ENCODE measurements around the gene HOATZ.

Gene HOATZ

DNA sequence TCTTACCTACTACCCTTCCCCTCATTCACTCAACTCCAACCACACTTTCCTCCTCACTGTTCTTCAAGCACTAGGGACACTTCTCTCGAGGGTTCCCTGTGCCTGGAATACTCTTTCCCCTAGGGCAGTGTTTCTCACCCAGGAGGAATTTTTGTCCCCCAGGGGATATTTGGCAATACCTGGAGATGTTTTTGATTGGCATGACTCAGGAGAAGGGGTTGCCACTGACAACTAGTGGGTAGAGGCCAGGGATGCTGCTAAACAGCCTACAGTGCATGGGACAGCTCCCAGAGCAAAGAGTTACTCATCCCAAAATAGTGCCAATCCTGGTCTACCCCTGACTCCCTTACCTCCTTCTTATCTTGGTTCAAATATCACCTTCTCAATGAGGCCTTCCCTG lies 42.4 kb upstream of the HOATZ start:
- no peak overlapping the region for H3K4me3 ChIP-seq (ENCODE audit: low read length)
- no peaks in the 10 kb centered on the region for H3K79me2 ChIP-seq (ENCODE audit: low read length)
- H3K27me3 ChIP-seq (ENCODE audit: low read depth, low read length), result 0 out of 2 replicates have a peak, but pooled peaks cover 7% of the 10 kb centered on the region
- H4K20me1 ChIP-seq (ENCODE audit: insufficient read depth, low read length), result no peaks in the 10 kb centered on the region
- H3K9ac ChIP-seq (ENCODE audit: low read length), result no peak overlapping the region
- no peak overlapping the region for H3K4me2 ChIP-seq (ENCODE audit: low read length)
- no peak overlapping the region for H2AFZ ChIP-seq (ENCODE audit: low read depth, low read length)
- no peaks in the 10 kb centered on the region for H3K4me1 ChIP-seq (ENCODE audit: low read length)
- H3K27ac ChIP-seq (ENCODE audit: low read length), result no peak overlapping the region
- no peak for TF ChIP-seq EZH2phosphoT487 (IDR thresholded peaks at IDR 0.05; ENCODE audit: low read depth)
- TF ChIP-seq, protein P1, sequence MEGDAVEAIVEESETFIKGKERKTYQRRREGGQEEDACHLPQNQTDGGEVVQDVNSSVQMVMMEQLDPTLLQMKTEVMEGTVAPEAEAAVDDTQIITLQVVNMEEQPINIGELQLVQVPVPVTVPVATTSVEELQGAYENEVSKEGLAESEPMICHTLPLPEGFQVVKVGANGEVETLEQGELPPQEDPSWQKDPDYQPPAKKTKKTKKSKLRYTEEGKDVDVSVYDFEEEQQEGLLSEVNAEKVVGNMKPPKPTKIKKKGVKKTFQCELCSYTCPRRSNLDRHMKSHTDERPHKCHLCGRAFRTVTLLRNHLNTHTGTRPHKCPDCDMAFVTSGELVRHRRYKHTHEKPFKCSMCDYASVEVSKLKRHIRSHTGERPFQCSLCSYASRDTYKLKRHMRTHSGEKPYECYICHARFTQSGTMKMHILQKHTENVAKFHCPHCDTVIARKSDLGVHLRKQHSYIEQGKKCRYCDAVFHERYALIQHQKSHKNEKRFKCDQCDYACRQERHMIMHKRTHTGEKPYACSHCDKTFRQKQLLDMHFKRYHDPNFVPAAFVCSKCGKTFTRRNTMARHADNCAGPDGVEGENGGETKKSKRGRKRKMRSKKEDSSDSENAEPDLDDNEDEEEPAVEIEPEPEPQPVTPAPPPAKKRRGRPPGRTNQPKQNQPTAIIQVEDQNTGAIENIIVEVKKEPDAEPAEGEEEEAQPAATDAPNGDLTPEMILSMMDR (IDR thresholded peaks at IDR 0.05; ENCODE audit: low read depth, low read length), result no peak
- H3K36me3 ChIP-seq (replicated peaks; ENCODE audit: low read depth, low read length), result no peaks in the 10 kb centered on the region
- no peaks in the 10 kb centered on the region for H3K9me3 ChIP-seq (ENCODE audit: insufficient read depth, low read length)

DNA sequence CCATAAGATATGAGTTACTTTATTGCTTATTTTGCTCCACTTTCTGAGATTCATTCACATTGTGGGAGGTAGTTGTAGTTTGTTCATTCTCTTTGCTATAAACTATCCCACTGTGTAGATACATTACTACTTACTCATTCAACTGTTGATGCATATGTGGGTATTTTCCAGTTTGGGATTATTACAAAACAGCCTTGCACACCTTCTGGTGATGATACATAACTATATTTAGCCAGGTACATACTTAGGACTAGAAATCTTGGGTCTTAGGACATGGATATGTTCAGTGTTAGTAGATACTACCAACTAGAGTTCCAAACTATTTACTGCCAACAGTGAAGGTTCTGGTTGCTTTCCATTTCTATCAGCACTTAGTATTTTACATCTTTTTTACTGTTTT lies 40.1 kb upstream of the HOATZ start:
- no peak for TF ChIP-seq EZH2phosphoT487 (IDR thresholded peaks at IDR 0.05; ENCODE audit: low read depth)
- TF ChIP-seq, protein P1 (IDR thresholded peaks at IDR 0.05; ENCODE audit: low read depth, low read length), result no peak
- H3K9me3 ChIP-seq (ENCODE audit: insufficient read depth, low read length), result no peaks in the 10 kb centered on the region
- no peak overlapping the region for H3K9ac ChIP-seq (ENCODE audit: low read length)
- H3K27ac ChIP-seq (ENCODE audit: low read length), result no peak overlapping the region
- no peaks in the 10 kb centered on the region for H4K20me1 ChIP-seq (ENCODE audit: insufficient read depth, low read length)
- H3K4me3 ChIP-seq (ENCODE audit: low read length), result no peak overlapping the region
- no peak overlapping the region for H3K4me2 ChIP-seq (ENCODE audit: low read length)
- H3K36me3 ChIP-seq (replicated peaks; ENCODE audit: low read depth, low read length), result no peaks in the 10 kb centered on the region
- no peaks in the 10 kb centered on the region for H3K4me1 ChIP-seq (ENCODE audit: low read length)
- no peaks in the 10 kb centered on the region for H3K27me3 ChIP-seq (ENCODE audit: low read depth, low read length)
- no peaks in the 10 kb centered on the region for H3K79me2 ChIP-seq (ENCODE audit: low read length)
- H2AFZ ChIP-seq (ENCODE audit: low read depth, low read length), result no peak overlapping the region

DNA sequence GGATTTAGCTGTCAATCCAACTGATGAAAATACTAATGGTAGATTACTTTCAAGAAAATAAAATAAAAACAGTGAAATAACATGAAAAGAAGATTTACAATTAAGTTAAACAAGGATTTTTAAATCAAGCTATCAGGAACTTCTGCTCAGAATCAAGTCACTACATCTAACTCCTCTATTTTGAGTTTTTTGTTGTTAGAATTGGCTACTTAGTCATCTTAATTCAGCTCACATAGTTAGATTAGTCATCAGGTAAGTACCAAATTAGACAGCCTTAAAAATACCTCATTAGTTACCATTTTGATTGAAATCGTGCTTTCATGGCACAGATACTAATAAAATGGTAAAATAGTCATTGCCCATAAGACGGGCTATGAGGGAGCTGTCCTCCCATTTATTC lies 38.2 kb upstream of the HOATZ start:
- Histone ChIP-seq H3K9ac (ENCODE audit: low read length) (no peak overlapping the region), H4K20me1 (ENCODE audit: insufficient read depth, low read length) (no peaks in the 10 kb centered on the region), H3K36me3 (replicated peaks; ENCODE audit: low read depth, low read length) (no peaks in the 10 kb centered on the region), H2AFZ (ENCODE audit: low read depth, low read length) (no peak overlapping the region), H3K4me3 (ENCODE audit: low read length) (no peak overlapping the region), H3K9me3 (ENCODE audit: insufficient read depth, low read length) (no peaks in the 10 kb centered on the region), H3K27ac (ENCODE audit: low read length) (no peak overlapping the region), H3K4me2 (ENCODE audit: low read length) (no peak overlapping the region), H3K27me3 (ENCODE audit: low read depth, low read length) (no peaks in the 10 kb centered on the region), H3K4me1 (ENCODE audit: low read length) (no peaks in the 10 kb centered on the region), H3K79me2 (ENCODE audit: low read length) (no peaks in the 10 kb centered on the region)
- TF ChIP-seq EZH2phosphoT487 (IDR thresholded peaks at IDR 0.05; ENCODE audit: low read depth), result no peak
- TF ChIP-seq, protein P1 (IDR thresholded peaks at IDR 0.05; ENCODE audit: low read depth, low read length), result no peak

DNA sequence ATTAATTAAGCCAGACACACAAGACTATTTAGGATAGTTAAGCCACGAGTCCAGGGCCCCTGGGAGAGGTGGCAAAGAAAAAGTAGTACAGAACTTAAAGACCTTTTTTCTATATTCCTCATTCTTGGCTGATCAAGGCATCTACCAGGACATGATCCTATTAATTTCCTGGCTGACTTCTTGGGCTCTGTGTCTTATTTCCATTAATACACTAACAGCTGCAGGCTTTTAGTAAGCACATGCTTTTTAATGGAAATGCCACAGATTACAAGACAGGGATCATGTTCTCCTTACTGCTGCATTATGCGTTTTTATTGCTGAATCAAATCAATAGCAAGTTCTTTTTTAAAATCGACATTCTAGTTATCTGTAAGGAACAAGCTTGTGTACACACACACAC lies 37.6 kb upstream of the HOATZ start:
- H3K9me3 ChIP-seq (ENCODE audit: insufficient read depth, low read length), result no peaks in the 10 kb centered on the region
- H3K27ac ChIP-seq (ENCODE audit: low read length), result no peak overlapping the region
- no peaks in the 10 kb centered on the region for H3K79me2 ChIP-seq (ENCODE audit: low read length)
- H3K9ac ChIP-seq (ENCODE audit: low read length), result no peak overlapping the region
- no peaks in the 10 kb centered on the region for H3K27me3 ChIP-seq (ENCODE audit: low read depth, low read length)
- TF ChIP-seq, protein P1 (IDR thresholded peaks at IDR 0.05; ENCODE audit: low read depth, low read length), result no peak
- no peak for TF ChIP-seq EZH2phosphoT487 (IDR thresholded peaks at IDR 0.05; ENCODE audit: low read depth)
- no peak overlapping the region for H3K4me2 ChIP-seq (ENCODE audit: low read length)
- H4K20me1 ChIP-seq (ENCODE audit: insufficient read depth, low read length), result no peaks in the 10 kb centered on the region
- no peak overlapping the region for H2AFZ ChIP-seq (ENCODE audit: low read depth, low read length)
- H3K36me3 ChIP-seq (replicated peaks; ENCODE audit: low read depth, low read length), result peaks cover 2% of the 10 kb centered on the region
- no peak overlapping the region for H3K4me3 ChIP-seq (ENCODE audit: low read length)
- H3K4me1 ChIP-seq (ENCODE audit: low read length), result no peaks in the 10 kb centered on the region
